HepG2 (cell line): ENCODE data around the gene BCO1. TPM values are rescaled to one million over a fixed set of nuclear protein-coding genes. Genes with fewer than 3 reads are reported as not detected.

Experiments
- ATAD3A ChIP-seq: sonication (generic); formaldehyde crosslinking; IDR thresholded peaks from 2 replicates; pipeline ENCODE4 v1.4.0; 2020; ENCODE audit warnings: missing genetic modification reagents
- CAMTA2 ChIP-seq: sonication (generic); formaldehyde crosslinking; IDR thresholded peaks from 2 replicates; pipeline ENCODE4 v1.4.0; 2020; ENCODE audit warnings: mild to moderate bottlenecking, missing genetic modification reagents, borderline replicate concordance
- FOXP4 ChIP-seq: sonication (generic); formaldehyde crosslinking; IDR thresholded peaks from 2 replicates; pipeline ENCODE4 v1.4.0; 2020; ENCODE audit warnings: missing genetic modification reagents
- GLMP ChIP-seq: sonication (generic); formaldehyde crosslinking; IDR thresholded peaks from 2 replicates; pipeline ENCODE4 v1.9.0; 2021; ENCODE audit warnings: missing genetic modification reagents, mild to moderate bottlenecking, borderline replicate concordance
- IKZF5 ChIP-seq: IDR thresholded peaks from 2 replicates; pipeline ENCODE4 v1.6.1; 2018; ENCODE audit warnings: missing genetic modification reagents, mild to moderate bottlenecking, missing compliant biosample characterization
- KAT2B ChIP-seq: fragments of 150-350 bp; IDR thresholded peaks from 2 replicates; pipeline ENCODE4 v1.6.1; 2014; ENCODE audit warnings: low read depth, low read length, borderline replicate concordance
- MED13 ChIP-seq: sonication (generic); formaldehyde crosslinking; IDR thresholded peaks from 2 replicates; pipeline ENCODE4 v1.5.0; 2020; ENCODE audit warnings: missing genetic modification reagents
- MIER2 ChIP-seq: IDR thresholded peaks from 2 replicates; pipeline ENCODE4 v1.6.1; 2016; ENCODE audit warnings: missing biosample characterization, missing genetic modification reagents
- NCOR1 ChIP-seq: fragments of 200-600 bp; sonication (generic); IDR thresholded peaks from 2 replicates; pipeline ENCODE4 v1.7.0; 2017; ENCODE audit warnings: antibody characterized with exemption, low read length, borderline replicate concordance
- RXRB ChIP-seq: IDR thresholded peaks from 2 replicates; pipeline ENCODE4 v1.6.1; 2016; ENCODE audit warnings: borderline replicate concordance, missing genetic modification reagents, missing compliant biosample characterization
- SKI ChIP-seq: fragments of 450-650 bp; IDR thresholded peaks from one replicate; pipeline ENCODE4 v1.6.1; 2018; ENCODE audit warnings: mild to moderate bottlenecking; ENCODE audit not compliant: partially characterized antibody
- SOX13 ChIP-seq, 3 experiments: fragments of 450-650 bp in 1 of 3; sonication (generic) in 1 of 3; formaldehyde crosslinking in 1 of 3; IDR thresholded peaks in 2 of 3; conservative IDR thresholded peaks in 1 of 3; 2 replicates each; pipeline versions ENCODE4 v1.5.0 to v1.6.1; 2016 to 2020; ENCODE audit warnings: antibody characterized with exemption in 1 of 3, mild to moderate bottlenecking in 1 of 3, missing compliant biosample characterization in 1 of 3, missing genetic modification reagents in 1 of 3, moderate library complexity in 1 of 3
- TARDBP ChIP-seq: sonication (generic); formaldehyde crosslinking; IDR thresholded peaks from 2 replicates; pipeline ENCODE4 v1.8.0; 2022; ENCODE audit warnings: mild to moderate bottlenecking, missing genetic modification reagents
- TBX3 ChIP-seq: fragments of 450-650 bp; IDR thresholded peaks from 2 replicates; pipeline ENCODE4 v1.6.1; 2017; ENCODE audit warnings: antibody characterized with exemption, mild to moderate bottlenecking, inconsistent platforms, borderline replicate concordance
- WIZ ChIP-seq: sonication (generic); formaldehyde crosslinking; IDR thresholded peaks from 2 replicates; pipeline ENCODE4 v1.5.1; 2020; ENCODE audit warnings: mild to moderate bottlenecking, missing genetic modification reagents
- ZBTB39 ChIP-seq: sonication (generic); formaldehyde crosslinking; IDR thresholded peaks from 2 replicates; pipeline ENCODE4 v1.5.0; 2020; ENCODE audit warnings: missing genetic modification reagents
- ZIK1 ChIP-seq: sonication (generic); formaldehyde crosslinking; IDR thresholded peaks from 2 replicates; pipeline ENCODE4 v1.5.0; 2020; ENCODE audit warnings: mild to moderate bottlenecking, low read depth, missing genetic modification reagents, borderline replicate concordance
- ZNF160 ChIP-seq: sonication (generic); formaldehyde crosslinking; IDR thresholded peaks from 2 replicates; pipeline ENCODE4 v1.8.0; 2022; ENCODE audit warnings: mild to moderate bottlenecking, inconsistent platforms, missing genetic modification reagents
- ZNF230 ChIP-seq: sonication (generic); formaldehyde crosslinking; IDR thresholded peaks from 2 replicates; pipeline ENCODE4 v1.4.0; 2020; ENCODE audit warnings: mild to moderate bottlenecking, missing genetic modification reagents
- ZNF333 ChIP-seq: sonication (generic); formaldehyde crosslinking; IDR thresholded peaks from 2 replicates; pipeline ENCODE4 v1.4.0; 2020; ENCODE audit warnings: mild to moderate bottlenecking, missing genetic modification reagents, borderline replicate concordance
- ZNF468 ChIP-seq: sonication (generic); formaldehyde crosslinking; IDR thresholded peaks from 2 replicates; pipeline ENCODE4 v1.8.0; 2022; ENCODE audit warnings: mild to moderate bottlenecking, moderate library complexity, missing genetic modification reagents
- ZNF614 ChIP-seq: IDR thresholded peaks from 2 replicates; pipeline ENCODE4 v1.6.1; 2018; ENCODE audit warnings: missing biosample characterization, missing genetic modification reagents, inconsistent platforms, borderline replicate concordance
- polyA plus RNA-seq, 8 experiments: library from polyadenylated mRNA; depleted of rRNA in 3 of 8; stranded (reverse) in 7 of 8; unstranded in 1 of 8; fragments of >200 nt; fragmentation: Illumina TruSeq in 4 of 8; extraction: Trizol in 4 of 8; gene quantifications; 2 replicates each; pipeline versions ENCODE4 v1.2.1 to v1.2.3, GENCODE V29; 2011 to 2016; ENCODE audit warnings: low read depth in 4 of 8, missing spikeins in 1 of 8, mixed read lengths in 1 of 8; ENCODE audit not compliant: insufficient read depth in 1 of 8
- total RNA-seq, 5 experiments: library from RNA; depleted of rRNA; stranded (reverse); fragments of >200 nt; fragmentation: Illumina TruSeq; extraction: Trizol; gene quantifications; 2 replicates each; pipeline ENCODE4 v1.2.3, GENCODE V29; 2016; ENCODE audit warnings: low read depth in 1 of 5

BCO1 gene
- total and polyA plus RNA-seq, 2 of the 13 experiments (the other 11 are each of a cell fraction or from before 2014, with no cell fraction given): 0.11 TPM; not detected in 1

- TF ChIP-seq ZBTB39: no peak
- TF ChIP-seq ATAD3A: no peak
- no peak for TF ChIP-seq ZNF614
- TF ChIP-seq ZNF160 (CRISPR knock-in tag): no peak
- no peak; the same call in 1 of the 2 replicates for TF ChIP-seq CAMTA2
- peak; percentile 73 for TF ChIP-seq IKZF5 (CRISPR knock-in tag)
- TF ChIP-seq ZNF230 (CRISPR knock-in tag): peak; percentile 91
- peak; percentile 37; the same call in 1 of the 2 replicates for TF ChIP-seq WIZ (CRISPR knock-in tag)
- no peak for TF ChIP-seq ZNF468 (CRISPR knock-in tag)
- TF ChIP-seq NCOR1: no peak; the same call in 1 of the 2 replicates
- TF ChIP-seq SOX13 (IDR thresholded peaks at IDR 0.05): no peak
- TF ChIP-seq SOX13 (CRISPR knock-in tag; conservative IDR thresholded peaks at IDR 0.05 in 1 of 2, IDR thresholded peaks at IDR 0.05 in 1 of 2): peak in 1 of 2 experiments; percentile 20; a peak in 1 of 4 replicates
- TF ChIP-seq SKI: peak; percentile 58
- TF ChIP-seq MED13 (CRISPR knock-in tag): no peak
- peak; percentile 46; the same call in 1 of the 2 replicates for TF ChIP-seq RXRB (CRISPR knock-in tag)
- TF ChIP-seq KAT2B: no peak
- no peak for TF ChIP-seq GLMP
- TF ChIP-seq TBX3: peak; percentile 72; the same call in 1 of the 2 replicates
- peak; percentile 30; the same call in 1 of the 2 replicates for TF ChIP-seq ZNF333 (CRISPR knock-in tag)
- peak; percentile 25; the same call in 1 of the 2 replicates for TF ChIP-seq MIER2 (CRISPR knock-in tag)
- peak; percentile 49; the same call in 1 of the 2 replicates for TF ChIP-seq ZIK1 (CRISPR knock-in tag)
- peak; percentile 89; the same call in 1 of the 2 replicates for TF ChIP-seq TARDBP
- 0 out of 2 replicates have a peak, but pooled peaks have one; percentile 31 for TF ChIP-seq FOXP4
Observed at GRCh38 chr16:81314603-81315270, 76.2 kb downstream of the BCO1 start, which contains the start of gene GAN (continued).
